IPS-20b (cell line): Measurements from ENCODE around the gene ZC3H8.

Experiments
- H3K27ac ChIP-seq: one replicate; pipeline ENCODE4 v1.5.1; 2013; ENCODE audit warnings: low read length
- H3K27me3 ChIP-seq: 2 replicates; pipeline ENCODE4 v1.6.1; 2013; ENCODE audit warnings: mild to moderate bottlenecking, low read length, inconsistent platforms; ENCODE audit not compliant: insufficient read depth
- H3K36me3 ChIP-seq: 2 replicates; pipeline ENCODE4 v1.6.1; 2013; ENCODE audit warnings: low read depth, mild to moderate bottlenecking, inconsistent platforms, low read length, moderate library complexity; ENCODE audit not compliant: insufficient read depth
- H3K4me1 ChIP-seq: 2 replicates; pipeline ENCODE4 v1.6.1; 2013; ENCODE audit warnings: mild to moderate bottlenecking, control low read depth, inconsistent platforms, low read length, moderate library complexity; ENCODE audit not compliant: insufficient read depth
- H3K4me3 ChIP-seq: 2 replicates; pipeline ENCODE4 v1.5.1; 2013; ENCODE audit warnings: mild to moderate bottlenecking, low read length, inconsistent platforms
- H3K9ac ChIP-seq: 2 replicates; pipeline ENCODE4 v1.6.1; 2013; ENCODE audit warnings: low read depth, mild to moderate bottlenecking, inconsistent platforms, low read length, moderate library complexity
- H3K9me3 ChIP-seq: 2 replicates; pipeline ENCODE4 v1.6.1; 2013; ENCODE audit warnings: mild to moderate bottlenecking, low read depth, low read length, inconsistent platforms; ENCODE audit not compliant: insufficient read depth

Gene ZC3H8

GRCh38 chr2:112256654-112257053, 1.8 kb upstream of the ZC3H8 start:
- no peaks in the 10 kb centered on the region for H3K36me3 ChIP-seq
- H3K4me3 ChIP-seq, result no peak overlapping the region
- H3K4me1 ChIP-seq, result peaks cover 3% of the 10 kb centered on the region; the same call in 1 of the 2 replicates
- no peak overlapping the region for H3K27ac ChIP-seq
- no peak overlapping the region for H3K9ac ChIP-seq
- no peaks in the 10 kb centered on the region for H3K27me3 ChIP-seq
- H3K9me3 ChIP-seq, result no peaks in the 10 kb centered on the region

DNA sequence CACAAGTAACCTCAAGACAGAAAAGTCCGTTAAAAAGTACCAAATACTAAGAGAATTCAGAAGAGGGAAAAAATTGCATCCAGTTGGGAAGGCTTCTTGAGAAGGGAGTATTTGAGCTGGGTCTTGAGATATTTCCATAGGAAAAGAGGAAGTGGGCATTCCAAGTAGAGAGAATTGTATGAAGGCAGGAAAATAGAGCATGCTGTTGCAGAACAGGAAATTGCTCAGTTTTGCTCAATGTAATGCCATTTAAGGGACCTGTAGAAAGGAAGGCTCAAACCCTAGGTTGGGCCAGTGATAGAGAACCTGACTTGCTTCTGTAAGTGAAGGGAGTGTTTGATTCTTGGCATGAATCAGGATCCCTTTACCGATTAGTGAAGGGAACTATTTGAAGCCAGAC, 1.0 kb upstream of the ZC3H8 start:
- no peaks in the 10 kb centered on the region for H3K36me3 ChIP-seq
- H3K27me3 ChIP-seq, result no peaks in the 10 kb centered on the region
- H3K27ac ChIP-seq, result no peak overlapping the region
- peaks cover 3% of the 10 kb centered on the region; the same call in 1 of the 2 replicates for H3K4me1 ChIP-seq
- no peaks in the 10 kb centered on the region for H3K9me3 ChIP-seq
- H3K9ac ChIP-seq, result no peak overlapping the region
- H3K4me3 ChIP-seq, result no peak overlapping the region; the same call in 1 of the 2 replicates

GRCh38 chr2:112253261-112253815, 1.5 kb downstream of the ZC3H8 start:
- Histone ChIP-seq H3K9me3 (no peaks in the 10 kb centered on the region), H3K9ac (no peak overlapping the region), H3K27ac (no peak overlapping the region), H3K36me3 (peaks cover 9% of the 10 kb centered on the region; the same call in 1 of the 2 replicates), H3K27me3 (no peaks in the 10 kb centered on the region), H3K4me1 (no peaks in the 10 kb centered on the region; the same call in 1 of the 2 replicates), H3K4me3 (no peak overlapping the region)

- H3K4me3 ChIP-seq, result no peak overlapping the region
- no peaks in the 10 kb centered on the region for H3K27me3 ChIP-seq
- H3K27ac ChIP-seq, result no peak overlapping the region
- no peaks in the 10 kb centered on the region; the same call in 1 of the 2 replicates for H3K4me1 ChIP-seq
- H3K9ac ChIP-seq, result no peak overlapping the region
- no peaks in the 10 kb centered on the region for H3K9me3 ChIP-seq
- H3K36me3 ChIP-seq, result peaks cover 19% of the 10 kb centered on the region; the same call in 1 of the 2 replicates
Observed at GRCh38 chr2:112251271-112251670, 3.6 kb downstream of the ZC3H8 start.

DNA sequence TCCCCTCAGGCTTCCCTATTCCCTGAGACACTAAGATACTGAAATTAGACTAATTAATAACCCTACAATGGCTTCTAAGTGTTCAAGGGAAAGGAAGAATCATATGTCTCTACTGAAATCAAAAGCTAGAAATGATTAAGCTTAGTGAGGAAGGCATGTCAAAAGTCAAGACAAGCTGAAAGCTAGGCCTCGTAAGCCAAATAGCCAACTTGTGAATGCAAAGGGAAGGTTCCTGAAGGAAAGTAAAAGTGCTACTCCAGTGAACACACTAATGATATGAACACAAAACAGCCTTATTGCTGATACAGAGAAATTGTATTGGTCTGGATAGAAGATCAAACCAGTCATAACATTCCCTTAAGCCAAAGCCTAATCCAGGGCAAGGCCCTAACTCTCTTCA, 10.0 kb downstream of the ZC3H8 start:
- H3K36me3 ChIP-seq, result peaks cover 28% of the 10 kb centered on the region; the same call in 1 of the 2 replicates
- H3K9me3 ChIP-seq, result no peaks in the 10 kb centered on the region
- H3K27me3 ChIP-seq, result no peaks in the 10 kb centered on the region
- H3K27ac ChIP-seq, result no peak overlapping the region
- no peak overlapping the region for H3K9ac ChIP-seq
- H3K4me1 ChIP-seq, result no peaks in the 10 kb centered on the region
- H3K4me3 ChIP-seq, result no peak overlapping the region

DNA sequence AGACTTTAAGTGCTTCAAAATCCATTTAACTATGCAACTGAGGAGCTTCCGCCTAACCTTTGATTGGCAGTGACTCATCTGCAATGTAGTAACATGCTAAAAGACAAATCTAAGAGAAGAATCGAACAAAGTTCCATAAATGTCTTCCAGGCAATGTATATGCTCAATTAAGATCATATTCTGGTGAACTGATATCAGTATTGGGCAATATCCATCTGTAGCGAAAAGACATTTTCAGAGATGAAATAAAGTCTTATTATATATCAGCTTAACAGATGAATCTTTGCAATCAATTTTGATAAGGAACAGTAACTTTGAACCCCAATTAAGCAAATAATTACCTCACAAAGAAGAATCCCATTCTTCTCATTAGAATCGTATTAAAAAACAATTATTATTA, 11.6 kb downstream of the ZC3H8 start:
- H3K4me3 ChIP-seq, result no peak overlapping the region
- H3K36me3 ChIP-seq, result peaks cover 18% of the 10 kb centered on the region; the same call in 1 of the 2 replicates
- H3K4me1 ChIP-seq, result no peaks in the 10 kb centered on the region
- H3K27me3 ChIP-seq, result no peaks in the 10 kb centered on the region
- H3K9me3 ChIP-seq, result no peaks in the 10 kb centered on the region
- H3K27ac ChIP-seq, result no peak overlapping the region
- no peak overlapping the region for H3K9ac ChIP-seq

DNA sequence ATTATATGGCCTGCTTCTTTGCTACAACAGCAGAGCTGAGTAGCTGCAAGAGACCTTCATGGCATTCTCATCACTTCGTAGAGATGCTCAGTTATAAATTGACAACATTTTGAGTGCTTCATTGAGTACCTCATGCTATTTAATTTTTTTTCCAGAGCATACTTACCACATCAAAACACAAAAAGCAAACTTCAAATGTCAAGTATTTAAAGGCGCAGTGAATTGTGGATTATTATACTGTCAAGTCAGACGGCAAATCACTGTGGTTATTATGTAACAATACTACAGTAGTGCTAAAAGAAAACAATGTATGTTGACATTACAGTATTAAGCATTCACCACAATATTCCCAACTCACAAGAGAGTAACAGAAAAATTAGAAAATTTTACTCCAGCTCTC, 12.5 kb downstream of the ZC3H8 start:
- Histone ChIP-seq H3K27ac (no peak overlapping the region), H3K9me3 (no peaks in the 10 kb centered on the region), H3K4me1 (no peaks in the 10 kb centered on the region), H3K9ac (no peak overlapping the region), H3K27me3 (no peaks in the 10 kb centered on the region), H3K4me3 (no peak overlapping the region), H3K36me3 (peaks cover 11% of the 10 kb centered on the region; the same call in 1 of the 2 replicates)

- Histone ChIP-seq H3K27ac (no peak overlapping the region), H3K4me1 (no peaks in the 10 kb centered on the region), H3K9ac (no peak overlapping the region), H3K36me3 (0 out of 2 replicates have a peak, but pooled peaks cover 5% of the 10 kb centered on the region), H3K27me3 (no peaks in the 10 kb centered on the region), H3K9me3 (no peaks in the 10 kb centered on the region), H3K4me3 (no peak overlapping the region)
Observed at GRCh38 chr2:112239862-112240261, 15.0 kb downstream of the ZC3H8 start.

DNA sequence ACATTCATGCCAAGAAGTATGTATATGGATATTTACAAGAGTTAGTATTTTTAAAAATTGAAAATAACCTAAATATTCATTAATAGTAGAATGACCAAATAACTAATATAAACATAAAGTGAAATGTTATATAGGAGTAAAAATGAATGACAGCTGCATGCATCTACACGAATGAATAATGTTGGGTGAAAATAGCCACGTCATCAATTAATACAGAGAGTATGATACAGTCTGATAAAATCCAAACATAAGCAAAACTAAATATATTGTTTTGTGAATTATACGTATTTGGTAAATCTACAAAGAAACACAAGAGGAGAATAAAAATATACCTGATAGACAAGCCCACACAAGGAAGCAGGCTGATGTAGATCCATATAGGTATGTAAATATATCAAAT, 24.5 kb downstream of the ZC3H8 start:
- Histone ChIP-seq H3K4me1 (no peaks in the 10 kb centered on the region), H3K27ac (no peak overlapping the region), H3K9me3 (no peaks in the 10 kb centered on the region), H3K9ac (no peak overlapping the region), H3K4me3 (no peak overlapping the region), H3K36me3 (peaks cover 5% of the 10 kb centered on the region), H3K27me3 (no peaks in the 10 kb centered on the region)

DNA sequence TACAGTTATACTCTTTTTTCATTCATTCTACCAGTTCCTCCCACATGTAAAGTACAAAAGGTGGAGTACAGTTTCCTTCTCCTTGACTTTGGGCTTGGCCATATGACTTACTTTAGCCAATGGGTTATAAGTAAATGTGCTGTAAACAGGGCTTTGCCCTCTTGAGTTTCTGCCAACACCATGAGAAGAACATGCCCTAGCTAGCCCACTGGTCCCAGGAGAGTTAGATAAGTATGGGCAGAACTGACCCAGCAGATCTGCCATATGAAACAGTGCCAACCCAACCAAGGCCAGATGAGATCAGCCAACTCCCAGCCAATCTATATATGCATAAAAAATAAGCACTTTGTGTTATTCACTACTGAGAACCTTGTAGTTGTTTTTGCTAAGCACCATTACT, 25.5 kb downstream of the ZC3H8 start:
- no peak overlapping the region for H3K4me3 ChIP-seq
- no peaks in the 10 kb centered on the region for H3K4me1 ChIP-seq
- peaks cover 3% of the 10 kb centered on the region for H3K36me3 ChIP-seq
- H3K9me3 ChIP-seq, result no peaks in the 10 kb centered on the region
- no peaks in the 10 kb centered on the region for H3K27me3 ChIP-seq
- H3K27ac ChIP-seq, result no peak overlapping the region
- H3K9ac ChIP-seq, result no peak overlapping the region

GRCh38 chr2:112220831-112221230, 34.0 kb downstream of the ZC3H8 start:
- Histone ChIP-seq H3K27me3 (no peaks in the 10 kb centered on the region), H3K9me3 (peaks cover 9% of the 10 kb centered on the region; the same call in 1 of the 2 replicates), H3K4me1 (no peaks in the 10 kb centered on the region), H3K36me3 (no peaks in the 10 kb centered on the region; the same call in 1 of the 2 replicates), H3K4me3 (no peak overlapping the region), H3K27ac (no peak overlapping the region), H3K9ac (no peak overlapping the region)

GRCh38 chr2:112220186-112220585, 34.7 kb downstream of the ZC3H8 start:
- H3K27ac ChIP-seq, result no peak overlapping the region
- H3K4me1 ChIP-seq, result no peaks in the 10 kb centered on the region
- no peak overlapping the region for H3K4me3 ChIP-seq
- H3K27me3 ChIP-seq, result no peaks in the 10 kb centered on the region
- peaks cover 4% of the 10 kb centered on the region; the same call in 1 of the 2 replicates for H3K36me3 ChIP-seq
- H3K9ac ChIP-seq, result no peak overlapping the region
- peaks cover 9% of the 10 kb centered on the region; the same call in 1 of the 2 replicates for H3K9me3 ChIP-seq
